ENCODE measurements around the gene ELMOD1.

The ELMOD1 gene

DNA sequence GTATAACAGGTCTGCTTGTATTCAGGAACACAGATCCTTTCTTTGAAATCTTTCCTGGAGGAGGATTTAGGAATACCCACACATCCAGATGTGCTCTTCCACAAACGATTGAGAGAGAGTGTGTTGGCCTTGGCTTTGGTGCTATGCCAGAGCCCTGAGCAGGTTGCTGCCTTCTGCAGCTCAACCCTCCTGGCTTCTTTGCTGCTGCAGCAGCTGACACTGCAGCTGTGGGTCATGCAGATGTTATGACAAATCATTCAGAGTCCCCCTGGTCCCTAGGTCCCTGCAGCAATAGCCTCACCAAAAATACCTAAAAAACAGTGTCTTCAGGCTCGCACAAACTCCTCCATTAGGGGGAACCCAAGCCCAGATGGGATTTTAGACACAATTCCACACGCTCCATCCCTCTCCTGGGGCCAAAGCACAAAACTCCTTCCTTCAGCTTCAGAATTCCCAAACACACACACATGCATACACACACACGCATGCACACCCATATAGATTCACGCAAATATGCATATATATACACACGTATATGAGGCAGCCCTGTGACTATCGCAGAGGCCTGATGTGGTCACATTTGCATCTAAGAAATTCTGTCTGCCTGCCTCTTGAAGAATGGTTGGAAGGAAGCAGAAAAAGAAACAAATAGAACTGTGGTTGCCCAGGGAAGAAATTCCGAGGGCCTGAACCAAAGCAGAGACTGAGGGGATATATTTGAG is 85.5 kb downstream of the ELMOD1 start:
- DNase-seq (ENCODE audit: low spot score) = no peak
- TF ChIP-seq CTCF (IDR thresholded peaks at IDR 0.05; ENCODE audit: extremely low read depth, missing control alignments) = no peak

GRCh38 chr11:107677924-107678631 is 87.1 kb downstream of the ELMOD1 start:
- no peak for DNase-seq (ENCODE audit: low spot score)
- no peak for TF ChIP-seq CTCF (IDR thresholded peaks at IDR 0.05; ENCODE audit: extremely low read depth, missing control alignments)

DNA sequence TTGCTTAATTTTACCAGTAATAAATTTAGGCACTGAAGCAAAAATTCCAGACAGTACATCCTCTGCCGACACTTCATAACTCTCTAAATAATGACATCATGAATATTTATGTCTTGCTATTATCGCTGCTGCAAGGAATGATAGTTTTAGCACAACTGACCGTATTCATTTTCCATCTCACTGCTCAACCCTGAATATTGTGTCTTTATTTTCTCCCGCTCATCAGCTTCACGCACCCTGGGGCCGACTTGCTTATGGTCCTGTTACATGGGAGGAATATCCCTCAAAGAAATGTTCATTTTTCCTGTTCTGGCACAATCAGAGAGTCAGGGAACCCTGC is 87.7 kb downstream of the ELMOD1 start:
- TF ChIP-seq CTCF (IDR thresholded peaks at IDR 0.05; ENCODE audit: extremely low read depth, missing control alignments) = no peak

GRCh38 chr11:107679255-107680024 is 88.5 kb downstream of the ELMOD1 start:
- no peak for TF ChIP-seq CTCF (IDR thresholded peaks at IDR 0.05; ENCODE audit: extremely low read depth, missing control alignments)
- DNase-seq (ENCODE audit: low spot score) = no peak

More for the DNA sequence above, 87.7 kb downstream of the ELMOD1 start:
- no peak for DNase-seq (ENCODE audit: low spot score)

DNA sequence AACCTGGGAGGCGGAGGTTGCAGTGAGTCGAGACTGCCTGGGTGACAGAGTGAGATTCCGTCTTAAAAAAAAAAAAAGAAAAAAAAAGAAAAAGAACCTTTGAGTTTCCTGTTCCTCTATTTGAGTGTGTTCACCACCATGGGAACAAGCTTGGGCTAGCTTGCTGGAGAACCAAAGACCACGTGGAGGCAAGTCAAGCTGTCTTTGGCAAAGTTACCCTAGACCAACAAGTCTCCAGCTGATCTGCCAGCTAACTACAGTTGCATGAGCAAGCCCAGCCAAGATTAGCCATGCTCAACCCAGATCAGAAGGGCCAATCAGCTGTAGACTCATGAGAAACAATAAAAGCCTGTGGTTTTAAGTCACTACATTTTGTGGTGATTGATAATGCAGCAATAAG is 91.2 kb downstream of the ELMOD1 start:
- TF ChIP-seq CTCF (IDR thresholded peaks at IDR 0.05; ENCODE audit: extremely low read depth, missing control alignments) = no peak
- DNase-seq (ENCODE audit: low spot score) = no peak

GRCh38 chr11:107682572-107682971 is 91.6 kb downstream of the ELMOD1 start:
- no peak for DNase-seq (ENCODE audit: low spot score)
- TF ChIP-seq CTCF (IDR thresholded peaks at IDR 0.05; ENCODE audit: extremely low read depth, missing control alignments) = no peak

DNA sequence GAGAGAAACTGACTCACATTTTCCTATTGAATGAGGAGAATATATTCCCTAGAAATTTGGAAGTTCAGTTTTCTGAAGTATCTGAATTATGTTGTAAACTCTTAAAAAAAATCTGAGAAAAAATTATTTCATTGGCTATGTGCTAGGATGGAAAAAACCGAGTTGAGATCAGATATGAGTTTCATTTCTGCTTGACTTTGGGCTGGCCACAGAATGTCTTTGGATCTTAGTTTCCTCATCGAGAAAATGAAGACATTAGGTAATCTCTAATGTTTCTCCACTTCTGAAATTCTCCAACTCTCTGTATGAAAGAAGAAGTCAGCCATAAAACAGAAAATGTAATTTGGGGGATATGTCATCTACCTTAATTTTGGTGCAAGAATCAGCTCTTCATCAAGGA is 92.1 kb downstream of the ELMOD1 start:
- no peak for TF ChIP-seq CTCF (IDR thresholded peaks at IDR 0.05; ENCODE audit: extremely low read depth, missing control alignments)
- DNase-seq (ENCODE audit: low spot score) = no peak
